AG04450 (cell line): Measurements from ENCODE around the gene OMP. TPM values are rescaled to one million over a fixed set of nuclear protein-coding genes. Genes with fewer than 3 reads are reported as not detected.

Source experiments
- CTCF ChIA-PET: fragments of 300-600, 350-600 bp; formaldehyde crosslinking; extraction: SDS; loops from one replicate; lab custom pipeline; 2022; ENCODE audit warnings: antibody characterized with exemption, inconsistent platforms; lab: Charles Lee
- POLR2A ChIA-PET: fragments of 350-600 bp; formaldehyde crosslinking; extraction: SDS; loops from one replicate; lab custom pipeline; 2021; ENCODE audit warnings: antibody characterized with exemption, inconsistent platforms; lab: Yijun Ruan, JAX
- DNase-seq: peaks from one replicate; pipeline ENCODE4 v3.0.0-alpha.2; 2011; ENCODE audit warnings: low read depth, low spot score
- H3K27ac ChIP-seq: one replicate; pipeline ENCODE4 v1.5.1; 2012; ENCODE audit warnings: low read depth, low read length, control low read depth
- H3K27me3 ChIP-seq: one replicate; pipeline ENCODE4 v1.6.0; 2012; ENCODE audit warnings: low read length; ENCODE audit not compliant: control insufficient read depth, insufficient read depth
- H3K4me3 ChIP-seq: 2 replicates; pipeline ENCODE4 v1.5.1; 2011; ENCODE audit warnings: mild to moderate bottlenecking, low read depth, low read length, control low read depth
- H3K9me3 ChIP-seq: 2 replicates; pipeline ENCODE4 v1.5.1; 2012; ENCODE audit warnings: low read length; ENCODE audit not compliant: control insufficient read depth, insufficient read depth
- polyA plus RNA-seq: library from polyadenylated mRNA; depleted of rRNA; stranded (reverse); fragments of >200 nt; gene quantifications from 2 replicates; pipeline ENCODE4 v1.2.3, GENCODE V29; 2011
- TF ChIP-seq, protein P1 (sequence below): IDR thresholded peaks from 2 replicates; pipeline ENCODE4 v1.5.1; 2011; ENCODE audit warnings: low read depth, low read length, control low read depth, inconsistent platforms

Gene OMP
- polyA plus RNA-seq, 1 experiment = not detected

DNA sequence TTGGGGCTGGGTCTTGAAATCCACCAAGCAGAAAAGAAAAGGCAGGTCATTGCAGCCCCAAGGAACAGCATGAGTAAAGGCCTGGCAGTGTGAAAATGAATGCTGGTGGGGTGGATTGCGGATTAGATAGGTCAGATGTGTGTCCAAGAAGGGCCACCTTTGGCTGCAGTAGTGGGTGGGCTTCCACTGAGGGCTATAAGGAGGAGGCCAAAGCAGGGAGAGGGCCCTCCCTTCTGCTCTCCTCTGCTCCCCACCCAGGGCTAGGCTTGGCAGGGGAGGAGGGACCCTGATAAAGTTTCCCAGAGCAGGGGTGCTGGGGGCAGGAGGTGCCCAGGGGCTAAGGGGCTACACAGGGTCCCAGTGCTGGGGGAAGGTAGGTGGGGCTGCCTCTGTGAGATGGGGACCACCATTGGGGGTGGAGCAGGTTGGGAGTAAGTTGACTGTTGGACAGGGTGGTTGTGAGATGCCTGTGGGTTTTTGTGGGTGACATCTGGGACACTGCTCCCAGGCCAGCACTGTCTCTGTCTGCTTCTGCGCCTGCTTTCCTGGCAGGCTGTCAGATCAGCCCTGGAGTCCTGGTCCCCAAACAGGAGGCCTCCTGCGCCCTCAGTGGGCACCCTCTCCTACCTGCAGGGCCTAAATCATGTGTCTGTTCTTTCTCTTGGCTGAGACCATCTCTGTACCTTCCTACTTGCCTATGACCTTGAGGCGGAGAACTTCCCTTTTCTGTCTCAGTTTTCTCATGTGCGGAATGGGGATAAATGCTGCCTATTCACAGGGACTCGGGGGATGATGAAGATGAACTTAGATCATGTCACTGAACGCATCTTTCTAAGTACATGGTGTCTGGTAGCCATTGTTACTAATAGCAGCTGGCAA lies 33.9 kb upstream of the OMP start:
- ChIA-PET POLR2A (no interaction called here), CTCF (interaction anchor here (0.6 kb wide), 1 partner anchor 22 kb away, joined by 3 read pairs; no protein-coding TSS in a partner anchor)

DNA sequence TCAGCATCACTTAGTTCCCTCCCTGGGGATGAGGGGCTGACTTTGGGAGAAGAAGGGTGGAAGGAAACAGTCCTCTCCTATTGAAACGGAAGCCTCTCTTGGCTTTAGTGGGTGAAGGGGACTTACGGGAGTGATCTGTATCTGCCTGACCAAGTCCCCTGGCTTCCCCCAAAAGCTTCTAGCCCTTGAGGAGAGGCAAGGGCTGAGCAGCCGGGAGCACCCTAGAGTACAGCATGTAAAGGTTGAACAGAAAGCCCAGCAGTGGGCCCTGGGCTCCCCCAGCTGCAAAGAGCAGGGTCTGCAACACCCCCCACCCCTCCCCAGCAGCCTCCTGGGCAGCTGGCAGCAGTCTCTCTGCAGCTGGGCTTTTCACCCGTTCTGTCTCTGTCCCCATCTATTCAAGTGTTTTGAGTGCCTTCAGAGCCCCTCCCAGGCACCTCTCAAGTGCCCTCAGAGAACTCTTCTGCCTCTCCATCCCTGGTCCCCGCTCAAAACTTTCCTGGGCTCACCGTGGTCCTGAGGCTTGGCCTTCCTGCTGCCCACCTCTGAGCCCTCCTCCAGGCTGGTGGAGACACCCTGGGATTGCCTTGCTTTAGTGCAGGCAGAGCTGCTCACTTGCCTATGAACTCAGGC lies 33.2 kb upstream of the OMP start:
- Histone ChIP-seq H3K27me3 (no peaks in the 10 kb centered on the region), H3K4me3 (no peak overlapping the region), H3K9me3 (no peaks in the 10 kb centered on the region), H3K27ac (no peak overlapping the region)
- POLR2A ChIA-PET = no interaction called here
- TF ChIP-seq, protein P1, sequence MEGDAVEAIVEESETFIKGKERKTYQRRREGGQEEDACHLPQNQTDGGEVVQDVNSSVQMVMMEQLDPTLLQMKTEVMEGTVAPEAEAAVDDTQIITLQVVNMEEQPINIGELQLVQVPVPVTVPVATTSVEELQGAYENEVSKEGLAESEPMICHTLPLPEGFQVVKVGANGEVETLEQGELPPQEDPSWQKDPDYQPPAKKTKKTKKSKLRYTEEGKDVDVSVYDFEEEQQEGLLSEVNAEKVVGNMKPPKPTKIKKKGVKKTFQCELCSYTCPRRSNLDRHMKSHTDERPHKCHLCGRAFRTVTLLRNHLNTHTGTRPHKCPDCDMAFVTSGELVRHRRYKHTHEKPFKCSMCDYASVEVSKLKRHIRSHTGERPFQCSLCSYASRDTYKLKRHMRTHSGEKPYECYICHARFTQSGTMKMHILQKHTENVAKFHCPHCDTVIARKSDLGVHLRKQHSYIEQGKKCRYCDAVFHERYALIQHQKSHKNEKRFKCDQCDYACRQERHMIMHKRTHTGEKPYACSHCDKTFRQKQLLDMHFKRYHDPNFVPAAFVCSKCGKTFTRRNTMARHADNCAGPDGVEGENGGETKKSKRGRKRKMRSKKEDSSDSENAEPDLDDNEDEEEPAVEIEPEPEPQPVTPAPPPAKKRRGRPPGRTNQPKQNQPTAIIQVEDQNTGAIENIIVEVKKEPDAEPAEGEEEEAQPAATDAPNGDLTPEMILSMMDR = no peak
- DNase-seq = no peak
- CTCF ChIA-PET = interaction anchor here (0.6 kb wide), 1 partner anchor 22 kb away, joined by 3 read pairs; no protein-coding TSS in a partner anchor

More for the DNA sequence above, 33.9 kb upstream of the OMP start:
- Histone ChIP-seq H3K9me3 (no peaks in the 10 kb centered on the region), H3K4me3 (no peak overlapping the region), H3K27me3 (no peaks in the 10 kb centered on the region), H3K27ac (no peak overlapping the region)
- TF ChIP-seq, protein P1 = no peak
- DNase-seq = no peak

DNA sequence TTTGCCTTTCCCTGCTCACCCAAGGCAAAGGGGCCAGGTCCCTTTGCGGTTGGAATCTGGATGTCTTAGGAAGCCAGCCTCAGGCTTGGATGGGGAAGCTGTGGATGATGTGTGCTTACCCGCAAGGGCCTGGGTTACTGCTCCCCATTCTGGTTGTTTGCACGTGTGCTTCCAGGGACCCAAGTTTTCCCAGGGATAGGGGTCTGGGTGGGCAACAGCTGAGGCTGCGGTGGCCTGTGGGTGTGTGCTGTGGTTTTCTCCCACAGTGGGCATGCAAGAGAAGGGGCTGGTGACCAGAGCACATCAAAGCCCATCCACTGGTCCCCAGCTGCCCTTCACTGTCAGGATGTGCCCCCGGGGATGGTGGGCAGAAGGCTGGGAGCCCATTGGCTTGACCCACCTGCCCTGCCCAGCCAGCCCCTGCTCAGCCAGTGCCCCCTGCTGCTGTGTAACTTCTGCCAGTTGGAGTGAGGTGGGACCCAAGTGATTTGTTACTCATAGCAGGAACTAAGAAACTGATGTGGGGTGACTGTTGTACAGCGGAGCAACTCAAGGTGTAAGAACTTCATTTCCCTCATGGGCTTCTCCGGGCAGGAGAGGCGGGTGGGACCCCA lies 32.6 kb upstream of the OMP start:
- TF ChIP-seq, protein P1 = no peak
- Histone ChIP-seq H3K27ac (no peak overlapping the region), H3K9me3 (no peaks in the 10 kb centered on the region), H3K4me3 (no peak overlapping the region), H3K27me3 (no peaks in the 10 kb centered on the region)
- CTCF ChIA-PET = interaction anchor here (0.7 kb wide), 1 partner anchor 21 kb away, joined by 3 read pairs; no protein-coding TSS in a partner anchor
- POLR2A ChIA-PET = no interaction called here
- DNase-seq = no peak

DNA sequence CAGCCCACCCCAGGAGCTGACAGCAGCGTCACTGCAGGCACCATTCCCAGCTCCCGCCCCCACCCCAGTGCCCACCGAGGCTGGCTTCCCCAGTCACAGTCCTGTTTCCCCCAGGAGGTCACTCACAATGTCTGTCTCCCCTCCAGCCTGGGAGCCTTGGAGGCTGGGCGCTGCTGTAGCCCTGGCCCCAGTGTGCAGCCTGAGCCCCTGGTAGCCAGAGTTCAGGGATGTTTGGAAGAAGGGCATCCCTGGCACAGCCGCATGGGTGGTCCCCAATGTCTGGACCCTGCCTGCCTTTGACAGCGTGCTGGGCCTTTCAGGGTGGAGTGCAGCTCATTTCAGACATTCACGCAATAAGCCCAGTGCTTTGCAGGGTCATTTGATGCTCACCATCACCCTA lies 31.6 kb upstream of the OMP start:
- DNase-seq = no peak
- ChIA-PET CTCF (interaction anchor here (0.7 to 0.9 kb wide), 2 partner anchors 20 to 23 kb away, joined by 3 read pairs; no protein-coding TSS in a partner anchor), POLR2A (no interaction called here)
- Histone ChIP-seq H3K4me3 (no peak overlapping the region), H3K27me3 (no peaks in the 10 kb centered on the region), H3K9me3 (no peaks in the 10 kb centered on the region), H3K27ac (no peak overlapping the region)
- TF ChIP-seq, protein P1 = no peak
